ENCODE data around the gene ORMDL3. TPM values are rescaled to one million over a fixed set of nuclear protein-coding genes. Genes with fewer than 3 reads are reported as not detected.

The ORMDL3 gene
- total RNA-seq, 4 donors from 2014 or later: 78.5 to 338 (median 163) TPM

DNA sequence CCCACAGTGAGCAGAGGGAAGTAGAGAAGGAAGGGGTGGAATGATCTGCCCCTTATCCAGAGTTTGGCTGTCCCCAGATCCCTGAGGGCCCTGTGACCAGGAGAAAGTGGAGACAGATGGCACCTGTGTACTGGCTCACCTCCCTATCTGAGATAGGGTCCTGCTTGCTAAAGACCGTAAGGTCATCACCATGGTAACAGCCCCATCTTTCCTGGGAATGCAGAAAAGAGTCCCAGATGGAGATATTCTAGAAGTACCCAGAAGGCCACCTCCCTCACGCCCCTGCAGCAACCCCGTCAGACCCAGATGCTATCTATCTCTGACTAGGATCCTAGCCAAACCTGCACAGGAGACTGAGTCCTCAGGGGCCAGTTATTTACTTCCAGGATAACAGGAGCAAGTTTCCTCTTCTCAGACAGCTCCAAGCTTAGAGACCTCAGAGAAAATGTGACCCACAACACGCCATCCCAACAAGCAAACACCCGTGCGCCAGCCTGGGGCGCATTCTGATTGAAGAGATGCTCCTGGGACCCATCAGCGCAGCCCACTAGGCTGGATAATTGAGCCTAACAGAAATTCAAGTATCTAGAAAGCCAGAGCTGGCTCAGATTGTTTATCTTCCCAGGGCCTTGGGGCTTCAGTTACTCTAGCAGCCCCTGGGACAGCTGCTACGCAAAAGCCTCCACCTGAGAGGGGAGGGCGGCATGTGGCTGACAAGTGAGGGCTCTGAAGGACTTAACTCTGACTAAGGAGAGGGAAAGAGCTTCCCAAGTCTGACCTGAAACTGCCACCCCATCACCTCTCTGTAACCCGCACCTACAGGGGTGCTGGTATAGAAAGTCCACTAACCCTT lies 1.9 kb downstream of the ORMDL3 start:
- TF ChIP-seq, protein P1, sequence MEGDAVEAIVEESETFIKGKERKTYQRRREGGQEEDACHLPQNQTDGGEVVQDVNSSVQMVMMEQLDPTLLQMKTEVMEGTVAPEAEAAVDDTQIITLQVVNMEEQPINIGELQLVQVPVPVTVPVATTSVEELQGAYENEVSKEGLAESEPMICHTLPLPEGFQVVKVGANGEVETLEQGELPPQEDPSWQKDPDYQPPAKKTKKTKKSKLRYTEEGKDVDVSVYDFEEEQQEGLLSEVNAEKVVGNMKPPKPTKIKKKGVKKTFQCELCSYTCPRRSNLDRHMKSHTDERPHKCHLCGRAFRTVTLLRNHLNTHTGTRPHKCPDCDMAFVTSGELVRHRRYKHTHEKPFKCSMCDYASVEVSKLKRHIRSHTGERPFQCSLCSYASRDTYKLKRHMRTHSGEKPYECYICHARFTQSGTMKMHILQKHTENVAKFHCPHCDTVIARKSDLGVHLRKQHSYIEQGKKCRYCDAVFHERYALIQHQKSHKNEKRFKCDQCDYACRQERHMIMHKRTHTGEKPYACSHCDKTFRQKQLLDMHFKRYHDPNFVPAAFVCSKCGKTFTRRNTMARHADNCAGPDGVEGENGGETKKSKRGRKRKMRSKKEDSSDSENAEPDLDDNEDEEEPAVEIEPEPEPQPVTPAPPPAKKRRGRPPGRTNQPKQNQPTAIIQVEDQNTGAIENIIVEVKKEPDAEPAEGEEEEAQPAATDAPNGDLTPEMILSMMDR (IDR thresholded peaks at IDR 0.05): no peak
- DNase-seq (ENCODE audit: low spot score) (no peak), ATAC-seq (ENCODE audit: low FRiP score) (no peak)

GRCh38 chr17:39924691-39925055 lies 2.7 kb downstream of the ORMDL3 start:
- no peak for ATAC-seq (ENCODE audit: low FRiP score)
- DNase-seq (ENCODE audit: low spot score): no peak
- TF ChIP-seq, protein P1 (IDR thresholded peaks at IDR 0.05): no peak

DNA sequence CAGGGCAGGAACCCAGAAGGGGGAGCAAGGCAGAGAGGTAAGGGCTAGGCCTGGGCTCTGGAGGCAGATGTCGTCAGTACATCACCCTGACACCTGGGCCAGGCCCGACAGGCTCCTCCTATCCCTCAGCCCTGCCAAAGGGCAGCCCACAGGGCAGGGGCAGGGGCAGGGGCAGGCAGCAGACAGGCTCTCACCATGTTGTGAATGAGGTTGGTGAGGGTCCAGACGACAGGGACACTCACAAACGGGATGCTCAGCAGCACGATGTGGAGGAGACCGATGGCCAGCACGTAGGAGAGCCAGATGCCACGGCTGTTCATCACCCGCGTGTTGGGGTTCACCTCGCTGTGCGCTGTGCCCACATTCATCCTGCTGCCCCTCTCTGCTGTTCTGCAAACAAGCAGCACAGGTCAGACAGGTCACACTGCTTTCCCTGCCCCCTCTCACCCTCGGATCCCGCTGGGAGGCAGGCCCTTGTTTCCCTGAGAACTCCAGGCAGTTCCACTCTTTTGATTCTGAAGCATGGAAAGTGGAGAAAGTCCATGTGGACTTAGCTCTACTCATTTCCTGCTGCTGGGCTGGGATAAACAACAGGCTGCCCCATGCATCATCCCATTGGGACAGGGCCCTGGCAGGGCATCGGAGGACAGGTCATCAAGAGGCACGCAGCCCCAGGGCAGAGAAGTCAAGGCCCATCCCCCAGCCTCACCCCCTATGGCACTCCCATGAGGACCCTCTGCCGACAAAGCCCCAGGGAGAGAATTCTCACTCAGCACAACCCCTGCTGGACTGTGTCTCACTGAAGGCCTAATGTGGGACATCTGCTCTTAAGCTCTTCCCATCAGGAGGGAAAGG lies 3.3 kb downstream of the ORMDL3 start:
- ATAC-seq (ENCODE audit: low FRiP score): no peak
- DNase-seq (ENCODE audit: low spot score): no peak
- TF ChIP-seq, protein P1 (IDR thresholded peaks at IDR 0.05): no peak

DNA sequence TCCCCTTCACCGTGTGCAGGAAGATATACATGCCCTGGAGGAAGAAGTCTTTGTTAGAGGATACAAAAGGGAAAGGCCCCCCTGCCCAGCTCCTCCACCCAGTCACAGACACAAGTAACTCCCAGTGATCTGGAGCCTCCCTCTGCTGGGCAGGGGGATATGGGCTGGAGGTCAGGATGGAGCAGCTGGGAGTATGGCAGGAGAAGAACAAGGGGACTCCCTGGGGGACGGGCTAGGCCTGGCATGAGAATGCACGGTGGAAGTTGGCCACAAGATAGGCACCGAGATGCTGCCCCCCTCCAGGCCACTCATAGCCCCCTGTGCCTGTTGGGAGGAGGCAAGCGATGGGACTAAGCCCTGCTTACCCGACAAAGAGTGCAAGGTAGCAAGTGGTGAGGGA lies 4.2 kb downstream of the ORMDL3 start:
- no peak for DNase-seq (ENCODE audit: low spot score)
- ATAC-seq (ENCODE audit: low FRiP score): no peak

GRCh38 chr17:39922006-39922405 lies 5.4 kb downstream of the ORMDL3 start:
- TF ChIP-seq, protein P1 (IDR thresholded peaks at IDR 0.05): no peak
- DNase-seq (ENCODE audit: low spot score) (no peak), ATAC-seq (ENCODE audit: low FRiP score) (no peak)

More for the DNA sequence above, 4.2 kb downstream of the ORMDL3 start:
- TF ChIP-seq, protein P1 (IDR thresholded peaks at IDR 0.05): no peak

DNA sequence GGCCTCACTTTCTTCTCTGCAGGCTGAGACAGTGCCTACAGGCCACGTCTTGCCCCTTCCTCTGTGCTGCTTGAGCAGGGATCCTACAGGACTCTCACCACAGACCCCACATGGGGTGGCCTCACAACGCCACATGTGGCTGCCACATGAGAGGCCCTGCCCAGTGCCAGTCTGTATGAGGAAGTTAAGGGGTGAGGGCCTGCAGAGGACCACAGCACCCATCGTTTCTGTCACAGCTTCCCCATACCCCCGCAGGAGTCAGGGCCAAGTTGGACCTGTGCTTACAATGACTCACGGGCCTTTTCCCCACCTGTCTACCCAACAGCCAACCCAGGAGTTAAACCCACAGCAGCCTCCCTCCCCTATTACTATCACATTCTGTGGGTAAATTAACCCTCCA lies 6.1 kb downstream of the ORMDL3 start:
- TF ChIP-seq, protein P1 (IDR thresholded peaks at IDR 0.05): no peak
- no peak for ATAC-seq (ENCODE audit: low FRiP score)

More for the DNA sequence above, 6.1 kb downstream of the ORMDL3 start:
- DNase-seq (ENCODE audit: low spot score): no peak

Measured in omental fat pad (tissue), 4 donors.